ENCODE results near the gene BMP6. TPM values are rescaled to one million over a fixed set of nuclear protein-coding genes. Genes with fewer than 3 reads are reported as not detected.

The BMP6 gene
- total RNA-seq, 2 experiments from 2014 or later: 0.38 to 1.1 TPM

- no peaks in the 10 kb centered on the region for H3K79me2 ChIP-seq (ENCODE audit: insufficient read depth, low read depth, low read length)
- DNase-seq (ENCODE audit: low spot score): no peak
- peak overlapping the region; percentile 78 for H3K4me2 ChIP-seq (ENCODE audit: low read length)
- no peak for TF ChIP-seq EZH2phosphoT487 (IDR thresholded peaks at IDR 0.05; ENCODE audit: borderline replicate concordance, low read depth, low read length)
- TF ChIP-seq, protein P1, sequence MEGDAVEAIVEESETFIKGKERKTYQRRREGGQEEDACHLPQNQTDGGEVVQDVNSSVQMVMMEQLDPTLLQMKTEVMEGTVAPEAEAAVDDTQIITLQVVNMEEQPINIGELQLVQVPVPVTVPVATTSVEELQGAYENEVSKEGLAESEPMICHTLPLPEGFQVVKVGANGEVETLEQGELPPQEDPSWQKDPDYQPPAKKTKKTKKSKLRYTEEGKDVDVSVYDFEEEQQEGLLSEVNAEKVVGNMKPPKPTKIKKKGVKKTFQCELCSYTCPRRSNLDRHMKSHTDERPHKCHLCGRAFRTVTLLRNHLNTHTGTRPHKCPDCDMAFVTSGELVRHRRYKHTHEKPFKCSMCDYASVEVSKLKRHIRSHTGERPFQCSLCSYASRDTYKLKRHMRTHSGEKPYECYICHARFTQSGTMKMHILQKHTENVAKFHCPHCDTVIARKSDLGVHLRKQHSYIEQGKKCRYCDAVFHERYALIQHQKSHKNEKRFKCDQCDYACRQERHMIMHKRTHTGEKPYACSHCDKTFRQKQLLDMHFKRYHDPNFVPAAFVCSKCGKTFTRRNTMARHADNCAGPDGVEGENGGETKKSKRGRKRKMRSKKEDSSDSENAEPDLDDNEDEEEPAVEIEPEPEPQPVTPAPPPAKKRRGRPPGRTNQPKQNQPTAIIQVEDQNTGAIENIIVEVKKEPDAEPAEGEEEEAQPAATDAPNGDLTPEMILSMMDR (conservative IDR thresholded peaks at IDR 0.05; ENCODE audit: low read length): no peak
- H4K20me1 ChIP-seq (ENCODE audit: insufficient read depth, low read length): no peaks in the 10 kb centered on the region
- H3K4me3 ChIP-seq (ENCODE audit: low read depth, low read length, poor library complexity, severe bottlenecking): no peak overlapping the region
- ChIA-PET POLR2A (interaction anchor here (0.6 to 1.4 kb wide), 2 partner anchors 84 to 151 kb away, joined by 3 read pairs; no protein-coding TSS in a partner anchor), CTCF (ENCODE audit: unreplicated experiment) (interaction anchor here (1.2 kb wide), 1 partner anchor 267 kb away, joined by 3 read pairs; no protein-coding TSS in a partner anchor)
- H3K9me2 ChIP-seq (ENCODE audit: insufficient read depth, low read length): no peaks in the 10 kb centered on the region
- no peaks in the 10 kb centered on the region for H3K36me3 ChIP-seq (ENCODE audit: insufficient read depth, low read length)
- no peak overlapping the region for H3K27ac ChIP-seq (ENCODE audit: low read depth, low read length, poor library complexity, severe bottlenecking)
- no TSS peak for BruUV-seq (replicated peaks)
- H3K9me3 ChIP-seq (ENCODE audit: low read length): no peaks in the 10 kb centered on the region
- intact Hi-C loops (cut with micrococcal nuclease; ENCODE audit: unreplicated experiment): loop anchor here (2.0 kb wide), 1 partner anchor 173 kb away; no protein-coding TSS in a partner anchor
- no peak overlapping the region; the same call in 1 of the 2 replicates for H2AFZ ChIP-seq (ENCODE audit: low read length)
- H3K4me1 ChIP-seq (ENCODE audit: insufficient read depth, low read length, poor library complexity, severe bottlenecking): peaks cover 19% of the 10 kb centered on the region
Observed at GRCh38 chr6:7725412-7725811, 487 bp upstream of the BMP6 start.

GRCh38 chr6:7726416-7727085 lies 652 bp downstream of the BMP6 start:
- intact Hi-C loops (cut with micrococcal nuclease; ENCODE audit: unreplicated experiment): no loop called here

More at GRCh38 chr6:7726416-7727085, 652 bp downstream of the BMP6 start:
- H3K79me2 ChIP-seq (ENCODE audit: insufficient read depth, low read depth, low read length): no peaks in the 10 kb centered on the region
- H3K4me2 ChIP-seq (ENCODE audit: low read length): peak overlapping the region; percentile 78
- no peaks in the 10 kb centered on the region for H3K9me3 ChIP-seq (ENCODE audit: low read length)
- CTCF ChIA-PET (ENCODE audit: unreplicated experiment): interaction anchor here (1.2 kb wide), 1 partner anchor 266 kb away, joined by 3 read pairs; no protein-coding TSS in a partner anchor
- no peak overlapping the region for H3K27ac ChIP-seq (ENCODE audit: low read depth, low read length, poor library complexity, severe bottlenecking)
- peak overlapping the region; percentile 64 for H3K4me3 ChIP-seq (ENCODE audit: low read depth, low read length, poor library complexity, severe bottlenecking)
- DNase-seq (ENCODE audit: low spot score): peak; percentile 19
- POLR2A ChIA-PET: no interaction called here
- H3K4me1 ChIP-seq (ENCODE audit: insufficient read depth, low read length, poor library complexity, severe bottlenecking): peaks cover 19% of the 10 kb centered on the region
- no TSS peak for BruUV-seq (replicated peaks)
- no peaks in the 10 kb centered on the region for H3K9me2 ChIP-seq (ENCODE audit: insufficient read depth, low read length)
- no peaks in the 10 kb centered on the region for H4K20me1 ChIP-seq (ENCODE audit: insufficient read depth, low read length)
- no peaks in the 10 kb centered on the region for H3K36me3 ChIP-seq (ENCODE audit: insufficient read depth, low read length)
- 0 out of 2 replicates have a peak, but pooled peaks have one; percentile 43 for TF ChIP-seq EZH2phosphoT487 (IDR thresholded peaks at IDR 0.05; ENCODE audit: borderline replicate concordance, low read depth, low read length)
- TF ChIP-seq, protein P1 (conservative IDR thresholded peaks at IDR 0.05; ENCODE audit: low read length): no peak
- peak overlapping the region; percentile 52; the same call in 1 of the 2 replicates for H2AFZ ChIP-seq (ENCODE audit: low read length)

All from OCI-LY7 (cell line).